SK-N-SH treated with all-trans-retinoic acid at 6 μM for 48 hours (cell line): ENCODE measurements around the gene GARNL3.

Source experiments
- CREB5 ChIP-seq: fragments of 250-450 bp; sonication (Bioruptor Pico); IDR thresholded peaks from 2 replicates; pipeline ENCODE4 v1.5.1; 2020; ENCODE audit warnings: low read depth, mild to moderate bottlenecking, moderate library complexity
- ESRRG ChIP-seq: fragments of 250-450 bp; sonication (Bioruptor Pico); IDR thresholded peaks from 2 replicates; pipeline ENCODE4 v1.6.1; 2021; ENCODE audit warnings: mild to moderate bottlenecking
- GLIS3 ChIP-seq: fragments of 250-450 bp; sonication (Bioruptor Pico); IDR thresholded peaks from 2 replicates; pipeline ENCODE4 v1.5.0; 2020; ENCODE audit warnings: mild to moderate bottlenecking, moderate library complexity
- TOX ChIP-seq: fragments of 250-450 bp; sonication (Bioruptor Pico); IDR thresholded peaks from 2 replicates; pipeline ENCODE4 v1.8.0; 2021; ENCODE audit warnings: mild to moderate bottlenecking, moderate library complexity, borderline replicate concordance
- ZFP3 ChIP-seq: fragments of 250-450 bp; sonication (Bioruptor Pico); IDR thresholded peaks from 2 replicates; pipeline ENCODE4 v1.5.0; 2020; ENCODE audit warnings: mild to moderate bottlenecking, moderate library complexity
- ZFP30 ChIP-seq: fragments of 450-650 bp; formaldehyde crosslinking; IDR thresholded peaks from 2 replicates; pipeline ENCODE4 v1.5.0; 2022; ENCODE audit warnings: mild to moderate bottlenecking, moderate library complexity
- ZNF70 ChIP-seq: fragments of 450-650 bp; formaldehyde crosslinking; IDR thresholded peaks from 2 replicates; pipeline ENCODE4 v1.5.0; 2020; ENCODE audit warnings: mild to moderate bottlenecking, moderate library complexity
- ZNF8 ChIP-seq: fragments of 450-650 bp; formaldehyde crosslinking; IDR thresholded peaks from 2 replicates; pipeline ENCODE4 v1.5.0; 2020; ENCODE audit warnings: mild to moderate bottlenecking, moderate library complexity
- TF ChIP-seq, protein P1 (sequence below): fragments of 250-450 bp; sonication (Bioruptor Pico); IDR thresholded peaks from 2 replicates; pipeline ENCODE4 v1.5.0; 2020; ENCODE audit warnings: mild to moderate bottlenecking, moderate library complexity

GRCh38 chr9:127369428-127369827, 104.9 kb downstream of the GARNL3 start:
- TF ChIP-seq ZNF8 (no peak), ZNF70 (CRISPR knock-in tag) (no peak), GLIS3 (CRISPR knock-in tag) (no peak), ZFP3 (CRISPR knock-in tag) (no peak), TOX (CRISPR knock-in tag) (no peak), ZFP30 (CRISPR knock-in tag) (no peak), ESRRG (CRISPR knock-in tag) (no peak), CREB5 (CRISPR knock-in tag) (no peak)
- TF ChIP-seq, protein P1, sequence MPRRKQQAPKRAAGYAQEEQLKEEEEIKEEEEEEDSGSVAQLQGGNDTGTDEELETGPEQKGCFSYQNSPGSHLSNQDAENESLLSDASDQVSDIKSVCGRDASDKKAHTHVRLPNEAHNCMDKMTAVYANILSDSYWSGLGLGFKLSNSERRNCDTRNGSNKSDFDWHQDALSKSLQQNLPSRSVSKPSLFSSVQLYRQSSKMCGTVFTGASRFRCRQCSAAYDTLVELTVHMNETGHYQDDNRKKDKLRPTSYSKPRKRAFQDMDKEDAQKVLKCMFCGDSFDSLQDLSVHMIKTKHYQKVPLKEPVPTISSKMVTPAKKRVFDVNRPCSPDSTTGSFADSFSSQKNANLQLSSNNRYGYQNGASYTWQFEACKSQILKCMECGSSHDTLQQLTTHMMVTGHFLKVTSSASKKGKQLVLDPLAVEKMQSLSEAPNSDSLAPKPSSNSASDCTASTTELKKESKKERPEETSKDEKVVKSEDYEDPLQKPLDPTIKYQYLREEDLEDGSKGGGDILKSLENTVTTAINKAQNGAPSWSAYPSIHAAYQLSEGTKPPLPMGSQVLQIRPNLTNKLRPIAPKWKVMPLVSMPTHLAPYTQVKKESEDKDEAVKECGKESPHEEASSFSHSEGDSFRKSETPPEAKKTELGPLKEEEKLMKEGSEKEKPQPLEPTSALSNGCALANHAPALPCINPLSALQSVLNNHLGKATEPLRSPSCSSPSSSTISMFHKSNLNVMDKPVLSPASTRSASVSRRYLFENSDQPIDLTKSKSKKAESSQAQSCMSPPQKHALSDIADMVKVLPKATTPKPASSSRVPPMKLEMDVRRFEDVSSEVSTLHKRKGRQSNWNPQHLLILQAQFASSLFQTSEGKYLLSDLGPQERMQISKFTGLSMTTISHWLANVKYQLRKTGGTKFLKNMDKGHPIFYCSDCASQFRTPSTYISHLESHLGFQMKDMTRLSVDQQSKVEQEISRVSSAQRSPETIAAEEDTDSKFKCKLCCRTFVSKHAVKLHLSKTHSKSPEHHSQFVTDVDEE (CRISPR knock-in tag) = no peak
